ENCODE results near the gene SUN5. TPM values are rescaled to one million over a fixed set of nuclear protein-coding genes. Genes with fewer than 3 reads are reported as not detected.

SUN5 gene
- total RNA-seq, 1 experiment from 2014 or later = not detected

DNA sequence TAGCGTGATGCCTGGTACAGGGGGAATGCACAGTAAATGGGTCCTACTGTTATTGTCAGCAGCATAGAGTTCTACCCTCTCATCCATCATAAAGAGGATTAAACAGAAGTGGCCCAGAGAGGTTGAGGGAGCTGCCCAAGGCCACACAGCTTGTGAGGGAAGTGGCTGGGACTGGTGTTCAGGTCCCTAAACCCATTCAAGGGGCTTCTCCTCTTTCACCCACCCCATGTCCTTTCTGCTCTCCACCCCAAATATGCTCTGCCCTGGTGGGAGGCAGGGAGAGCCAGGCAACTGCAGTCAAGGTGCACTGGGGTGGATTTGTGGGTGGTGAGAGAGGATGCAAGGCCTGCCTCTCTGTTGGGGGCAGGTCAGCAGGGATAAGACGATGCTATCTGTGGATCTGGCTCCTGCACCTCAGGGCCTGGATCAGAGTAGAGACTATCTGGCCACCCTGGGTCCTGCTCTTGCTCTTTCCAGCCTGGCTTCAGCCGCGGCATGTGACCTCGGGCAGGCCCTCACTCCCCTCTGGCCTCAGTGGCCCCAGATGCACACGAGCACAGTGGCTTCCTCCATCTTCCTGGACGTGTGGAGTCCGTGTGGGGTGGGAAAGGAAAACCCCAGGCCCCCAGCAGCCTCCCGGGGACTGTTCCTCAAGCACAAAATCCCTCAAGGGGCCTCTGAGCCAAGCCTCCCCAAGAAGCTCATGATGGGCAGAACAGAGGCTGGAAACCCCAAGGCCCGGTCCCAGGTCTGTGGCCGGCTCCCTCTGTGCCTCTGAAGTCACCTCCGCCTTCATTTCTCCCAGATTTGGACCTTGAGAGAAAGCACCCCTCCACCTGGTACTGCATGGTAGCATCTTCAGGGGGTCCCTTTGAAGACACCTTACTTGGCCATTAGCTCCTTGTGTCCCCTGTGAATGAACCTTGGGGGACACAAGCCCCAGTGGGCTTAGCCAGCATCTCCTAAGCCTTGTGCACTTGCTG is 23.8 kb upstream of the SUN5 start:
- in situ Hi-C loops (cut with HindIII; ENCODE audit: low sequenced_read_pairs) = no loop called here

DNA sequence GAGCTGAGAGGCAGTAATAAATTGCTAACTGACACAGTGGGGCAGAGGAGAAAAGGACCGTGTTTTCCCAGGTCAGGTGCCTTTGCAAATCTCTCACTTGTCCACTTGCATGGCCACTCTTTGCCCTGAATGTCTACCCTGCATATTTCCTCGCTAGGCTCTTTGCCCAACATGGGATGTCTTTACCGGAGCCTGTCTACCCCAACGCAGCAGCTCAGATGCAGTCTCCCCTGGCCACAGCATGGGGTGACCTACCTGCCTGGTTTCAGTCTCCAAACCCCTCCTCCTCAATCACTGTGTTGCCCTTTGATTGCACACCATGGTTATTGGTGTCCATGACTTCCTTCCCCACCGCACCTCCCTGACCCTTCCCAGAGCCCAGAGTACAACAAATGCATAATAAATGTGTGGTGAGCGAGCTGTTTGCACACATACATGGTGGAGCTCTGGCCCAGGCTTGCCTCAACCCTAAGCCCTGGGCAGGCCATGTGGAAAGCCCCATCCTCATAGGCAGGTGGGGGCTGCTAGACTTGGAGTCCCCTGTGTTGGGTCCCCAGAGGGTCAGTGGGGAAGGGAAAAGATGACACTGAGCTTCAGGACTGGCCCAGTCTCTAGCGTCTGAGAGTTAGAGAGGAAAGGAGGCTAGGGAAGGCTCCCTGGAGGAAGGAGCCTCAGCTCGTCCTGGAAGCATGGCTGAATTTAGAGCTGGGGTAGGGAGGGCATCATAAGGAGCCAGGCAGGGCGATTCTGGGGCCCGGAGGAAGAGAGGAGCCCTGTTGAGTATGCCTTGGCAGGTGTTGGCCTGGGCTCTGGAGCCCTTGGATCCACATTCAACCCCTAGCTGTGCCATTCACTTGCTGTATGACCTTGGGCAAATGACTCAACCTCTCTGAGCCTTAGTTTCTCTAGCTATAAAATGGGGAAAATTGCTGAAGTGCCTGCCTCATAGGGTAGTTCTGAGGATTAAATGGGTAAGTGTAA is 22.8 kb upstream of the SUN5 start:
- in situ Hi-C loops (cut with HindIII; ENCODE audit: low sequenced_read_pairs) = no loop called here
- DNase-seq (ENCODE audit: low spot score) = no peak

More for the DNA sequence above, 23.8 kb upstream of the SUN5 start:
- no peak for DNase-seq (ENCODE audit: low spot score)

- in situ Hi-C loops (cut with HindIII; ENCODE audit: low sequenced_read_pairs) = no loop called here
- DNase-seq (ENCODE audit: low spot score) = no peak
These were observed 22.0 kb upstream of the SUN5 start for GRCh38 chr20:33026072-33026778.

DNA sequence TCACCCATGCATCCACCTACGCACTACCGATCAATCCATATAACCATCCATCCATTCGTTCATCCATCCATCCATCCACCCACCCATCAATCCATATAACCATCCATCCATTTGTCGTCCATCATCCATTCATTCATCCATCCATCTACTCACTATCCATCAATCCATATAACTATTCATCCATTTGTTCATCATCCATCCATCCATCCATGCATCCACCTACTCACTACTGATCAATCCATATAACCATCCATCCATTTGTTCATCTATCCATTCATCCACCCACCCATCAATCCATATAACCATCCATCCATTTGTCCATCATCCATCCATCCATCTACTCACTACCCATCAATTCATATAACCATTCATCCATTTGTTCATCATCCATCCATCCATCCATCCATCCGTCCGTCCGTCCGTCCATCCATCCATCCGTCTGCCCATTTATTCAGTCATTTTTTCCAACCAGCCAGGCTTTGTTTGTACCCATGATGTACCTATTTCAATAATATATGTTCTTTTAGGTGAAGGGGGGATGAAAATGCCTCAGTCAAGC is 21.2 kb upstream of the SUN5 start:
- DNase-seq (ENCODE audit: low spot score) = no peak
- in situ Hi-C loops (cut with HindIII; ENCODE audit: low sequenced_read_pairs) = no loop called here

DNA sequence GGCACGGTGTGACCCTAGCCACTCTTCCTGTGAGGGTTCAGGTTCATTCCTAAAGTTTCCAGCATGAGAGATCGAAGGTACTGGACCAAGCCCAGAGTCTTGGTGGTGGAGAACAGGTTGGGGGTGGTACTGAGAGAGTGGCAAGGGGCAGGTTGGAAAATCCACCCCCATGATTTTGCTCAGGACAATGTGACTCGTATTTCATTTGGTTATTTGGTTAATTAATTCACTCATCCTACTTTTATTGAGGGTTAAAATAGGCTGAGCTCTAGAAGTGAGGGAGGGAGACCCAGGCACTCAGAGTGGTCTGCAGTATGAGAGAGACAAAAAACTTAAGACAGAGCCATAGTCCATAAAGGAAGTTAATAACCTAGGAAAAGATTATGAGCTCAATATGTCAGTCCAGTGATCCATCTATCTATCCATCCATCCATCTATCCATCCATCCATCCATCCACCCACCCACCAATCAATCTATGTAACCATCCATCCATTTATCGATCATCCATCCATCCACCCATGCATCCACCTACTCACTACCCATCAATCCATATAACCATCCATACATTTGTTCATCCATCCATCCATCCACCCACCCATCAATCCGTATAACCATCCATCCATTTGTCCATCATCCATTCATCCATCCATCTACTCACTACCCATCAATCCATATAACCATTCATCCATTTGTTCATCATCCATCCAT is 20.5 kb upstream of the SUN5 start:
- DNase-seq (ENCODE audit: low spot score) = no peak
- in situ Hi-C loops (cut with HindIII; ENCODE audit: low sequenced_read_pairs) = no loop called here

DNA sequence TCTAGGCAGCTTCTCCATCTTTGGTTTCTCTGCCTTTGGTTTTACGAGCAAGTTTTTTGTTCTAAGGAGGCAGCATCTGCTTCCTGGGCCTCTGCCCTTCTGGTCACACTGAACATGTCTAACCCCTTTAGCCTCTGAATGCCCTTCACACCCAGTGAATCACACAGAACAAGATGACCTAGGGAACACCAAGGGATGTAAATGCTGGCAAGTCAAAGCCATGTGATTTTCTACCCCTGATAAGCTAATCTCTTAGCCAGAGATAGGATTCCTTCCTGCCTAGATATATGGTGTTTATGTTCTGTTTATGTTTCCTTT is 20.0 kb upstream of the SUN5 start:
- in situ Hi-C loops (cut with HindIII; ENCODE audit: low sequenced_read_pairs) = no loop called here
- no peak for DNase-seq (ENCODE audit: low spot score)

DNA sequence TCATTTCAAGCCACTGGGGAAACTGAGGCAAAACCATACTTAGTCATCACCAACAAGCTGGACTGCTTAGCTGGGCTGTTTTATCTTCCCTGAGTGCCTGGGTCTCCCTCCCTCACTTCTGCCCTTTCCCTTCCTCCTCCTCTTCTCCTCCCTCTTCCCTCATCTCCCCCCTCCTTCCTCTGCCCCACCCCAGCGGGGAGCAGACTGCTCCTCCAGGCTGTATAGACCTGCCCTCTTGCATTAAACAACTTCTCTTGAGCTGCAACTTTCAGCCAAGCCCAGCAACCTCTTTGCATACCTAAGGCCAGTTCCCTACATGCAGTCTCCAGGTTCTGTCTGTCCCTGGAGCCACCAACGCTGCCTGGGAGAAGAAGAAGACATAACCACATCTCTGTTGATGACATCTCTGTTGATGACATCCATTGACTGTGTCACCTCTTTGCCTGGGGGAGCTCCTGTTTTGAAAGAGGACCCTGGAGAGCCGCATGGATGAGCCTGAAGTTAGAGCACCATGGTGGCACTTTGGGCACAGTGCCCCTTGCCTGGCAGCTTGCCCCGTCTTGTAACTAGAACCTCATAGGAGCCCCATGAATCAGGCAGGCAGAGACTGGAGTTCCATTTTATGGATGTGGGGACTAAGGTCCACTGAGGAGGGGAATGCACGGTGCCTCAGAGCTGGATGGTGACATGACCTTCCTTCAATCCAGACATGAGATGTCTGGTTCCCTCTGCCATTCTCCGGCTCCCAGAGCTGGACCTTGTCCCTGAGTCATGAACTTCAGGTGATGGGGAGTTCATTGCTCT is 19.4 kb upstream of the SUN5 start:
- no peak for DNase-seq (ENCODE audit: low spot score)
- in situ Hi-C loops (cut with HindIII; ENCODE audit: low sequenced_read_pairs) = no loop called here

- DNase-seq (ENCODE audit: low spot score) = no peak
- in situ Hi-C loops (cut with HindIII; ENCODE audit: low sequenced_read_pairs) = no loop called here
These were observed 18.6 kb upstream of the SUN5 start for GRCh38 chr20:33022694-33023438.

- no peak for DNase-seq (ENCODE audit: low spot score)
- in situ Hi-C loops (cut with HindIII; ENCODE audit: low sequenced_read_pairs) = no loop called here
These were observed 18.1 kb upstream of the SUN5 start for GRCh38 chr20:33022289-33022688.

GRCh38 chr20:33021879-33022278 is 17.6 kb upstream of the SUN5 start:
- in situ Hi-C loops (cut with HindIII; ENCODE audit: low sequenced_read_pairs) = no loop called here
- no peak for DNase-seq (ENCODE audit: low spot score)

GRCh38 chr20:33020278-33021161 is 16.3 kb upstream of the SUN5 start:
- no peak for DNase-seq (ENCODE audit: low spot score)
- in situ Hi-C loops (cut with HindIII; ENCODE audit: low sequenced_read_pairs) = no loop called here

DNA sequence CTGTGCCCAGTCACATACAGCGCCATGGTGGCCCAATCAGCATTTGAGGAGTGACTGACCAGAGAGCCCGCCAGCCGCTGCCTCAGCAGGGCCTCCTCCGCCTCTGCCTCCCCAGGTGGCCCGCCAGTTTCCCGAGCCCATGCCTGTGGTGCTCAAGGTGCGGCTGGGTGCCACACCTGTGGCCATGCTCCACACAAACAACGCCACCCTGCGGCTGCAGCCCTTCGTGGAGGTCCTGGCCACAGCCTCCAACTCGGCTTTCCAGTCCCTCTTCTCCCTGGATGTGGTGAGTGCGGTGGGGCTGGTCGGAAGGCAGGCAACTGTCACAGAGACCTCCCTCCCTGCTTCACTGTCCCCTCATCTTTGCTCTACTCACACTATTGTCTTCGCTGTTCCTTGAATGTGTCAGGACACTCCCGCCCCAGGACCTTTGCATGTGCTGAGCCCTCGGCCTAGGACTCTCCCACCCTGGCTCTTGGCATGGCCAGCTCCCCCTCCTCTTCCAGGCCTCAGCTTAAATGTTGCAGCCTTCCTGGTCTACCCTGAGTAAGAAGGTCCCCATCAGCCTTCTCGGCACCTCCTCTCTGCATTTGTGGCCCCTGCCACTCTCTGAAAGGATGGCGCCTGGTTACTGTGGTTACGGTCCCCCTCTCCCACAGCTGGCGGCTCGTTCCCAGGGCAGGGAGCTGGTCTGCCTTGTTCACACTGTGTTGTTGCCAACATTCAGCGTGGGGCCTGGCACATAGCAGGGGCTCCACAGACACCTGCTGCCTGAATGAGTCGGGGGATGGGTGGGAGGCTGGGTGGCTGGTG is 15.4 kb upstream of the SUN5 start:
- in situ Hi-C loops (cut with HindIII; ENCODE audit: low sequenced_read_pairs) = no loop called here
- DNase-seq (ENCODE audit: low spot score) = no peak

DNA sequence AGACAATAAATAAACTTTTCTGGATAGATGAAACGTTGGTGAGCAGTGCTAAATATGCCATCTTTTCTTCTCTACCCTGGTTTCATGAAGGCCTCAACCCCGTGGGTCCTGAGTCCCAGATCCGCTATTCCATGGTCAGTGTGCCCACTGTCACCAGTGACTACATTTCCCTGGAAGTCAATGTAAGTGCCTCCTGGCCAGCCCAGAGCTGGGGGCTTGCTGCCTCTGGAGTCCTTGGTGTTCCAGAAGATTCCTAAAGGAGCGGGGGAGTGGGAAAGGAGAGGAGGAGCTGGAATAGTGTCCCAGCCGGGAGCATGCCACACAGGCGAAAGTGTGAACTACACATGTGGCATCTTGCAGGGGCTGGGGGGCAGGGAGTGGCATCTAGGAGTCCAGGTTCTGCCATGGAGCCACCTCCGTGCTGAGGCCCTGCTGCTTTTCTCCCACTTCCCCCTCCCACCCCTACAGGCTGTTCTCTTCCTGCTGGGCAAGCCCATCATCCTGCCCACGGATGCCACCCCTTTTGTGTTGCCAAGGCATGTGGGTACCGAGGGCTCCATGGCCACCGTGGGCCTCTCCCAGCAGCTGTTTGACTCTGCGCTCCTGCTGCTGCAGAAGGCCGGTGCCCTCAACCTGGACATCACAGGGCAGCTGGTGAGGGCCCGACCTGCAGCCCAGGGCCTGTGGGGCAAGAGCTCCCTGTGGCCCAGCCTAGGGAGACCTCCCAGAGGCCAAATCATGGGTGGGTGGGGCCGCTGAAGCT is 14.1 kb upstream of the SUN5 start:
- in situ Hi-C loops (cut with HindIII; ENCODE audit: low sequenced_read_pairs) = no loop called here
- no peak for DNase-seq (ENCODE audit: low spot score)

GRCh38 chr20:33017542-33017941 is 13.3 kb upstream of the SUN5 start:
- in situ Hi-C loops (cut with HindIII; ENCODE audit: low sequenced_read_pairs) = no loop called here
- no peak for DNase-seq (ENCODE audit: low spot score)
